ENCODE results near the gene TRMT44. TPM values are rescaled to one million over a fixed set of nuclear protein-coding genes. Genes with fewer than 3 reads are reported as not detected.

TRMT44 gene
- total RNA-seq, 1 donor: 21.7 TPM

DNA sequence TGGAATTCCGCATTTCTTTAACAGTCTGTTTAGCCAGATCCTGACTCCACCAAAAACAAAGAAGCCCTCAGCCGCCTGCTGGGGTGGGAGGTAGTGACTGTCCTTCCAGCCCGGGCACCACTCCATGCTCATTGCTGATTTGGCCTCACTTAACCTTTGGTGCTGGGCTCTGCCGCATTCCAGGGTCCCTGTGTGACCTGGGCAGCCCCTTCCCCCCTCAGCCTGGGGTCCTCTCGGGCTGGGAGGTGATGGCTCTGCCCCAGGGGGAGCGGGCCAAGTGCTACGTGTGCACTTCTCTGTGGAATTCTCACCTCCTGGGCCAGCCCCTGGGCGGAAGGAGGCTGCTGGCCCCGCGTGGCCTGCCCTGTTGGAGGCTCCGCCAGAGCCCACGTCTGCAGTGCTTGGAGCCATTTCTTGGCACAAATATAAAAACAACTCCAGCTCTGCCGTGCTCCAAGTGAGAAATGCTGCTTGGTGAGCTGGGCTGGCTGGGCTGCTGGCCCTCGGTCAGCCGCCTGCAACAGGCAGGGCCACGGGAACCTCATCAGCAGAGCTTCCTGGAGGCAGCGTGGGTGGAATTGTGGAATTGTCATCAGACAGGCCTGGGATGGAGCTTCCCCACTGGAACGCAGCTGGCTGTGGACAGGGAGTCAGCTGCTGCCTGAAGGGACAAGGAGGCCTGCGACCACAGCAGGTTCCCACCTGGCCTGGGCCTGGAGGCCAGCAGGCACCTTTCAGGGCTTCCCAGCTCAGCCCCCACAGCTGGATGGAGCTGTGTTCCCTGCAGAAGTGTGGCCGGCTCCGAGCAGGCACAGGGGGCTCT lies 66.0 kb downstream of the TRMT44 start:
- Histone ChIP-seq H3K27ac (ENCODE audit: low read depth, low read length) (peak overlapping the region; percentile 83), H2AFZ (ENCODE audit: low read length) (peak overlapping the region; percentile 63), H3K4me1 (ENCODE audit: insufficient read depth, low read length) (peaks cover 16% of the 10 kb centered on the region), H4K20me1 (ENCODE audit: insufficient read depth, low read length) (no peaks in the 10 kb centered on the region), H3K4me3 (ENCODE audit: insufficient read depth, low read length) (peak overlapping the region; percentile 25), H3K9me3 (ENCODE audit: low read depth, low read length) (no peaks in the 10 kb centered on the region), H3K79me2 (ENCODE audit: insufficient read depth, low read length) (no peaks in the 10 kb centered on the region), H3K4me2 (ENCODE audit: insufficient read depth, low read length) (peak overlapping the region; percentile 66), H3K36me3 (ENCODE audit: insufficient read depth, low read length) (no peaks in the 10 kb centered on the region), H3K27me3 (ENCODE audit: insufficient read depth, low read length) (peaks cover 18% of the 10 kb centered on the region)
- TF ChIP-seq, protein P1, sequence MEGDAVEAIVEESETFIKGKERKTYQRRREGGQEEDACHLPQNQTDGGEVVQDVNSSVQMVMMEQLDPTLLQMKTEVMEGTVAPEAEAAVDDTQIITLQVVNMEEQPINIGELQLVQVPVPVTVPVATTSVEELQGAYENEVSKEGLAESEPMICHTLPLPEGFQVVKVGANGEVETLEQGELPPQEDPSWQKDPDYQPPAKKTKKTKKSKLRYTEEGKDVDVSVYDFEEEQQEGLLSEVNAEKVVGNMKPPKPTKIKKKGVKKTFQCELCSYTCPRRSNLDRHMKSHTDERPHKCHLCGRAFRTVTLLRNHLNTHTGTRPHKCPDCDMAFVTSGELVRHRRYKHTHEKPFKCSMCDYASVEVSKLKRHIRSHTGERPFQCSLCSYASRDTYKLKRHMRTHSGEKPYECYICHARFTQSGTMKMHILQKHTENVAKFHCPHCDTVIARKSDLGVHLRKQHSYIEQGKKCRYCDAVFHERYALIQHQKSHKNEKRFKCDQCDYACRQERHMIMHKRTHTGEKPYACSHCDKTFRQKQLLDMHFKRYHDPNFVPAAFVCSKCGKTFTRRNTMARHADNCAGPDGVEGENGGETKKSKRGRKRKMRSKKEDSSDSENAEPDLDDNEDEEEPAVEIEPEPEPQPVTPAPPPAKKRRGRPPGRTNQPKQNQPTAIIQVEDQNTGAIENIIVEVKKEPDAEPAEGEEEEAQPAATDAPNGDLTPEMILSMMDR (IDR thresholded peaks at IDR 0.05; ENCODE audit: extremely low read depth, low read depth, low read length): no peak
- peak; percentile 91 for DNase-seq (ENCODE audit: insufficient read length, low spot score, missing footprints)

DNA sequence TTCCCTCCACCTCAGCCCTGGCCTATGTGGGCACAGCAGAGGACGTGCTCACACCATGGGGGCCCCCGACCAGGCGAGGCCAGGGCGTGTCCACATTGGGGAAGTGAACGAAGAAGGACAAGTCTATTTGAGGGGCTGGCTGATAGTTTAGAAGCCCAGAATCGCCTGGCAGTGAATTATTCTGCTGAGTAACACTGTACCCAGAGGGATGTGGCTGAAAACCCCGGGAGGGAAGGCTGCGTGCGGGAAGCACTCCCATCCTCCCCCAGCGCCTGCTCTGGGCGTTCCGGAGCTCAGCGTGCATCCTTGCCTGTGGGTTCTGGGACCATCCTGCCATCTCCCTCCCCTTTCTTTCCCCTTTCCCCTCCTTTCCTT lies 66.6 kb downstream of the TRMT44 start:
- no peaks in the 10 kb centered on the region for H3K9me3 ChIP-seq (ENCODE audit: low read depth, low read length)
- peak overlapping the region; percentile 66 for H3K4me2 ChIP-seq (ENCODE audit: insufficient read depth, low read length)
- H3K4me1 ChIP-seq (ENCODE audit: insufficient read depth, low read length): peaks cover 16% of the 10 kb centered on the region
- no peaks in the 10 kb centered on the region for H4K20me1 ChIP-seq (ENCODE audit: insufficient read depth, low read length)
- H3K79me2 ChIP-seq (ENCODE audit: insufficient read depth, low read length): no peaks in the 10 kb centered on the region
- H2AFZ ChIP-seq (ENCODE audit: low read length): peak overlapping the region; percentile 63
- peak overlapping the region; percentile 83 for H3K27ac ChIP-seq (ENCODE audit: low read depth, low read length)
- no peaks in the 10 kb centered on the region for H3K36me3 ChIP-seq (ENCODE audit: insufficient read depth, low read length)
- peak; percentile 91 for DNase-seq (ENCODE audit: insufficient read length, low spot score, missing footprints)
- peak overlapping the region; percentile 25 for H3K4me3 ChIP-seq (ENCODE audit: insufficient read depth, low read length)
- TF ChIP-seq, protein P1 (IDR thresholded peaks at IDR 0.05; ENCODE audit: extremely low read depth, low read depth, low read length): no peak
- peaks cover 16% of the 10 kb centered on the region for H3K27me3 ChIP-seq (ENCODE audit: insufficient read depth, low read length)

DNA sequence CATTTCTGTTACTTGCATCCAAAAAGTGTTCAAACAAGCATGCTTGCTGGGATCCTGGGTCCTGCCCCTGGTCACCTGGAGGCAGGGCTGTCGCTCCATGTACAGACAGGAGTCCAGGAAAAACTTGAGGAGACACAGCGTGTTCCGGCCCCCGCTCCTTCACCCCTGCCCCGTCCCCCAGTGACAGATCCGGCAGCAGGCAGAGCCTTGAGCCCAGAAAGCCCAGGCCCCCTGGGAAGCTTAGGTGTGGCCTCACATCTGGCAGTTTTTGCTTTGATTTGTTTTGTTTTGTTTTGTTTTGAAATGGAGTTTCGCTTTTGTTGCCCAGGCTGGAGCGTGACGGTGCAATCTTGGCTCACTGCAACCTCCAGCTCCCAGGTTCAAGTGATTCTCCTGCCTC lies 67.0 kb downstream of the TRMT44 start:
- H3K4me2 ChIP-seq (ENCODE audit: insufficient read depth, low read length): peak overlapping the region; percentile 66
- H3K27me3 ChIP-seq (ENCODE audit: insufficient read depth, low read length): peaks cover 13% of the 10 kb centered on the region
- H2AFZ ChIP-seq (ENCODE audit: low read length): no peak overlapping the region
- H4K20me1 ChIP-seq (ENCODE audit: insufficient read depth, low read length): no peaks in the 10 kb centered on the region
- H3K79me2 ChIP-seq (ENCODE audit: insufficient read depth, low read length): no peaks in the 10 kb centered on the region
- TF ChIP-seq, protein P1 (IDR thresholded peaks at IDR 0.05; ENCODE audit: extremely low read depth, low read depth, low read length): no peak
- H3K27ac ChIP-seq (ENCODE audit: low read depth, low read length): peak overlapping the region; percentile 83
- no peak for DNase-seq (ENCODE audit: insufficient read length, low spot score, missing footprints)
- peaks cover 16% of the 10 kb centered on the region for H3K4me1 ChIP-seq (ENCODE audit: insufficient read depth, low read length)
- H3K36me3 ChIP-seq (ENCODE audit: insufficient read depth, low read length): no peaks in the 10 kb centered on the region
- H3K4me3 ChIP-seq (ENCODE audit: insufficient read depth, low read length): no peak overlapping the region
- no peaks in the 10 kb centered on the region for H3K9me3 ChIP-seq (ENCODE audit: low read depth, low read length)

DNA sequence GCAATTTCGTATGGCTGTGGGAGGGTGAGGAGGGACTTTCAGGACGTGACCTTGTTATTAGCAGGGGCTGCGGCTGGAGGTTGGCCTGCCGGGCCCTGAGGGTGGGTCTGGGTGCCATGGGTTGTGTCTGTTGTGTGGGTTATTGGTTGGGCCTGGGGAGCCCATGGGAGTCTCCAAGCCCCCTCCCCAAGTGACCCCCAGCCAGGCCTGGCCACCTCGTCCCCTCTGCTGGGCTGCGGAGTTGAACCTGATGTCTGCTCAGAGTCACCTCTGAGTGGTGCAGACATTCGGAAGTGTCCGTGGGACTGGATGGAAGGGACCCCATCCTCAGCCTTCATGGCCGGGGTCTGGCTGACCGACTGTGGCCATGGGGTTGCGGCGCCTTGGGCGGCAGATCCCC lies 67.7 kb downstream of the TRMT44 start:
- TF ChIP-seq, protein P1 (IDR thresholded peaks at IDR 0.05; ENCODE audit: extremely low read depth, low read depth, low read length): no peak
- no peak for DNase-seq (ENCODE audit: insufficient read length, low spot score, missing footprints)
- H3K4me1 ChIP-seq (ENCODE audit: insufficient read depth, low read length): peaks cover 16% of the 10 kb centered on the region
- no peak overlapping the region for H2AFZ ChIP-seq (ENCODE audit: low read length)
- H3K4me3 ChIP-seq (ENCODE audit: insufficient read depth, low read length): no peak overlapping the region
- no peaks in the 10 kb centered on the region for H3K36me3 ChIP-seq (ENCODE audit: insufficient read depth, low read length)
- H3K27me3 ChIP-seq (ENCODE audit: insufficient read depth, low read length): peaks cover 10% of the 10 kb centered on the region
- no peaks in the 10 kb centered on the region for H3K9me3 ChIP-seq (ENCODE audit: low read depth, low read length)
- no peaks in the 10 kb centered on the region for H3K79me2 ChIP-seq (ENCODE audit: insufficient read depth, low read length)
- no peaks in the 10 kb centered on the region for H4K20me1 ChIP-seq (ENCODE audit: insufficient read depth, low read length)
- no peak overlapping the region for H3K4me2 ChIP-seq (ENCODE audit: insufficient read depth, low read length)
- no peak overlapping the region for H3K27ac ChIP-seq (ENCODE audit: low read depth, low read length)
